Tibial artery (tissue), 4 donors: ENCODE results near the gene PRPS1.
A peak's percentile ranks its signal among the peaks of the same experiment; 100 is the strongest.
"Not testable (repeated sequence)": the region's sequence is repeated elsewhere in the genome, so short reads cannot be mapped to it uniquely, and the experiment has no call there.

ENCODE experiments used
- DNase-seq, 2 donors: peaks; one replicate each; pipeline ENCODE4 v3.0.0-alpha.2; 2019
- H3K27ac ChIP-seq, 2 donors: fragments of 200-600 bp; sonication (generic) in 1 of 2; 1 replicate in 1 of 2; 2 replicates in 1 of 2; pipeline ENCODE4 v1.5.1; 2018 to 2019; ENCODE audit warnings: mild to moderate bottlenecking in 1 of 2
- H3K27me3 ChIP-seq, 2 donors: fragments of 200-600 bp; sonication (generic) in 1 of 2; one replicate each; pipeline versions ENCODE4 v1.5.1 to v1.6.0; 2016 to 2019
- H3K36me3 ChIP-seq, 3 donors: fragments of 200-600 bp; sonication (generic) in 2 of 3; one replicate each; pipeline ENCODE4 v1.5.1; 2016 to 2019; ENCODE audit warnings: mild to moderate bottlenecking in 2 of 3
- H3K4me1 ChIP-seq, 4 donors: fragments of 200-600 bp; sonication (generic) in 2 of 4; 1 replicate in 3 of 4; 2 replicates in 1 of 4; pipeline ENCODE4 v1.5.1; 2016 to 2019
- H3K4me3 ChIP-seq, 2 donors: fragments of 200-600 bp; sonication (generic) in 1 of 2; 1 replicate in 1 of 2; 2 replicates in 1 of 2; pipeline ENCODE4 v1.5.1; 2018 to 2019; ENCODE audit warnings: mild to moderate bottlenecking in 2 of 2
- H3K9me3 ChIP-seq, 3 donors: fragments of 200-600 bp; sonication (generic) in 1 of 3; one replicate each; pipeline ENCODE4 v1.5.1; 2016 to 2019
- intact Hi-C: fragments of 100-400 bp; cut with DNase I; formaldehyde crosslinking; loops from one replicate; pipeline ENCODE4 v1.15.0; 2023; ENCODE audit warnings: low total_unique reads
- TF ChIP-seq, protein P1 (sequence below), 2 experiments: fragments of 200-600 bp in 1 of 2; fragments of 450-650 bp in 1 of 2; IDR thresholded peaks; one replicate each; pipeline ENCODE4 v1.5.1; 2017 to 2019; ENCODE audit warnings: antibody characterized with exemption in 2 of 2, mild to moderate bottlenecking in 1 of 2, moderate library complexity in 1 of 2

The PRPS1 gene

DNA sequence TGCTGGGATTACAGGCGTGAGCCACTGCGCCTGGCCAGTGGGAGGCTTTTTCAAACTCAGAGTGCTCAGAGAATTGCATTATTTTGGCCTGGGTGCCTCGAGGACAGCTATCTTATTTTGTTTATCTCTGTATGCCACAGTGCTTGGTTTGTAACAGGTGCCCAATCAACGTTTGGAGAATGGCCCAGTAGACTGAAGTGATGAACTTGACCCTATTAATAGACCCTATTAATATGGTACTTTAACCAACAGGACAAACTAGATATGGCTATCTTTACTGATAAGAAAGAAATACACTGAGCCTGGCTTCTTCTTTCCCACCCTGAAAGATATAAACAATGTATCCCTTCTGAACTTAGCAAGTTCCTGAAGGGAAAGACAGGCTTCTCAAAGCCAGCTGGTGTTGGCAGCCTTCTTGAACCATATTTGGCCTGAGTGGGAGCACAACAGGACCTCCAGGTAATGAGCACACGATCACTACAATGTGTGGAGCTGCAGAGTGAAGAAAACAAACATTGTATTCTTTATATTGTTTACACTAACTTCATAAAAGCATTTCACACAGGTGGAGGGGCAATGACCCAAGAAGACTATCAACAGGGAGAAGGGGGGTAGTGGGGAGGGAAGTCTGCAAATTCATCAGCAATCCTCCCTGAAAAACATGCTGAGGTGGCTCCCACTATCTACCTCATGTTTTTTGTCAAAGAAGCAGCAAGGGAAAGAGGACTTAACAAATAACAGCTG lies 41.7 kb downstream of the PRPS1 start:
- no peaks in the 10 kb centered on the region for H3K9me3 ChIP-seq
- H3K4me3 ChIP-seq, result no peak overlapping the region
- TF ChIP-seq, protein P1, sequence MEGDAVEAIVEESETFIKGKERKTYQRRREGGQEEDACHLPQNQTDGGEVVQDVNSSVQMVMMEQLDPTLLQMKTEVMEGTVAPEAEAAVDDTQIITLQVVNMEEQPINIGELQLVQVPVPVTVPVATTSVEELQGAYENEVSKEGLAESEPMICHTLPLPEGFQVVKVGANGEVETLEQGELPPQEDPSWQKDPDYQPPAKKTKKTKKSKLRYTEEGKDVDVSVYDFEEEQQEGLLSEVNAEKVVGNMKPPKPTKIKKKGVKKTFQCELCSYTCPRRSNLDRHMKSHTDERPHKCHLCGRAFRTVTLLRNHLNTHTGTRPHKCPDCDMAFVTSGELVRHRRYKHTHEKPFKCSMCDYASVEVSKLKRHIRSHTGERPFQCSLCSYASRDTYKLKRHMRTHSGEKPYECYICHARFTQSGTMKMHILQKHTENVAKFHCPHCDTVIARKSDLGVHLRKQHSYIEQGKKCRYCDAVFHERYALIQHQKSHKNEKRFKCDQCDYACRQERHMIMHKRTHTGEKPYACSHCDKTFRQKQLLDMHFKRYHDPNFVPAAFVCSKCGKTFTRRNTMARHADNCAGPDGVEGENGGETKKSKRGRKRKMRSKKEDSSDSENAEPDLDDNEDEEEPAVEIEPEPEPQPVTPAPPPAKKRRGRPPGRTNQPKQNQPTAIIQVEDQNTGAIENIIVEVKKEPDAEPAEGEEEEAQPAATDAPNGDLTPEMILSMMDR (IDR thresholded peaks at IDR 0.05), result no peak
- no peaks in the 10 kb centered on the region for H3K36me3 ChIP-seq
- H3K4me1 ChIP-seq, result peaks cover 0 to 25% (median 3%) of the 10 kb centered on the region in 4 donors
- no peak for DNase-seq
- H3K27me3 ChIP-seq, result no peaks in the 10 kb centered on the region
- intact Hi-C loops, result loop anchor here (5.0 kb wide), 2 partner anchors 107 to 227 kb away; partner anchors contain the start of genes NCBP2L and TSC22D3
- no peak overlapping the region for H3K27ac ChIP-seq

- not testable (repeated sequence) for H3K27ac ChIP-seq, H3K27me3 ChIP-seq
- intact Hi-C loops, result loop anchor here (5.0 kb wide), 2 partner anchors 106 to 226 kb away; partner anchors contain the start of genes NCBP2L and TSC22D3
Measured at GRCh38 chrX:107671256-107671655, 42.9 kb downstream of the PRPS1 start.

GRCh38 chrX:107672955-107673378 lies 44.7 kb downstream of the PRPS1 start:
- peak overlapping the region; percentile 94 to 96 for H3K27ac ChIP-seq
- intact Hi-C loops, result loop anchor here (5.0 kb wide), 2 partner anchors 104 to 224 kb away; partner anchors contain the start of genes NCBP2L and TSC22D3
- no peaks in the 10 kb centered on the region for H3K27me3 ChIP-seq
- no peak overlapping the region for H3K4me3 ChIP-seq
- H3K4me1 ChIP-seq, result peaks cover 0 to 38% (median 7%) of the 10 kb centered on the region in 4 donors
- peak; percentile 77 to 92 for DNase-seq
- no peaks in the 10 kb centered on the region for H3K9me3 ChIP-seq
- TF ChIP-seq, protein P1 (IDR thresholded peaks at IDR 0.05), result peak; percentile 56 to 61
- no peaks in the 10 kb centered on the region for H3K36me3 ChIP-seq

More at GRCh38 chrX:107671256-107671655, 42.9 kb downstream of the PRPS1 start:
- peaks cover 0 to 30% (median 5%) of the 10 kb centered on the region in 4 donors for H3K4me1 ChIP-seq
- not testable (repeated sequence) for DNase-seq, H3K36me3 ChIP-seq, H3K9me3 ChIP-seq, H3K4me3 ChIP-seq

- TF ChIP-seq, protein P1 (IDR thresholded peaks at IDR 0.05), result no peak
- peaks cover 0 to 43% (median 10%) of the 10 kb centered on the region in 4 donors for H3K4me1 ChIP-seq
- intact Hi-C loops, result loop anchor here (5.0 kb wide), 2 partner anchors 104 to 224 kb away; partner anchors contain the start of genes NCBP2L and TSC22D3
- no peaks in the 10 kb centered on the region for H3K9me3 ChIP-seq
- DNase-seq, result no peak
- H3K4me3 ChIP-seq, result no peak overlapping the region
- H3K27ac ChIP-seq, result peak overlapping the region; percentile 94 to 96
- H3K27me3 ChIP-seq, result no peaks in the 10 kb centered on the region
- H3K36me3 ChIP-seq, result no peaks in the 10 kb centered on the region
Measured at GRCh38 chrX:107673431-107673830, 45.1 kb downstream of the PRPS1 start.

GRCh38 chrX:107673933-107674479 lies 45.7 kb downstream of the PRPS1 start:
- TF ChIP-seq, protein P1 (IDR thresholded peaks at IDR 0.05), result peak in 1 of 2 experiments; percentile 27
- Histone ChIP-seq H3K27ac (peak overlapping the region; percentile 94 to 96), H3K4me3 (peak overlapping the region; percentile 23 to 39), H3K36me3 (no peaks in the 10 kb centered on the region), H3K4me1 (peaks cover 0 to 48% (median 12%) of the 10 kb centered on the region in 4 donors), H3K27me3 (no peaks in the 10 kb centered on the region), H3K9me3 (no peaks in the 10 kb centered on the region)
- intact Hi-C loops, result loop anchor here (5.0 kb wide), 2 partner anchors 103 to 223 kb away; partner anchors contain the start of genes NCBP2L and TSC22D3
- peak; percentile 93 to 94 for DNase-seq
